ENCODE data around the gene THRB.

- TF ChIP-seq CTCF (IDR thresholded peaks at IDR 0.05) (no peak), POLR2A (IDR thresholded peaks at IDR 0.05) (no peak)
These were observed 292.6 kb downstream of the THRB start for GRCh38 chr3:24202071-24202470.

Data from esophagus squamous epithelium (tissue), 4 donors.